AG10803 (cell line): ENCODE data around the gene HASPIN.

Experiments
- DNase-seq: peaks from one replicate; pipeline ENCODE4 v3.0.0; 2010; ENCODE audit warnings: low read depth
- H3K4me3 ChIP-seq: 2 replicates; pipeline ENCODE4 v1.5.1; 2011; ENCODE audit warnings: mild to moderate bottlenecking, low read length, control low read depth
- TF ChIP-seq, protein P1 (sequence below): conservative IDR thresholded peaks from 2 replicates; pipeline ENCODE4 v1.5.1; 2011; ENCODE audit warnings: mild to moderate bottlenecking, low read length, control low read depth, inconsistent platforms

HASPIN gene

GRCh38 chr17:3773966-3774365 lies 50.3 kb downstream of the HASPIN start:
- no peak for DNase-seq
- no peak overlapping the region for H3K4me3 ChIP-seq
- TF ChIP-seq, protein P1, sequence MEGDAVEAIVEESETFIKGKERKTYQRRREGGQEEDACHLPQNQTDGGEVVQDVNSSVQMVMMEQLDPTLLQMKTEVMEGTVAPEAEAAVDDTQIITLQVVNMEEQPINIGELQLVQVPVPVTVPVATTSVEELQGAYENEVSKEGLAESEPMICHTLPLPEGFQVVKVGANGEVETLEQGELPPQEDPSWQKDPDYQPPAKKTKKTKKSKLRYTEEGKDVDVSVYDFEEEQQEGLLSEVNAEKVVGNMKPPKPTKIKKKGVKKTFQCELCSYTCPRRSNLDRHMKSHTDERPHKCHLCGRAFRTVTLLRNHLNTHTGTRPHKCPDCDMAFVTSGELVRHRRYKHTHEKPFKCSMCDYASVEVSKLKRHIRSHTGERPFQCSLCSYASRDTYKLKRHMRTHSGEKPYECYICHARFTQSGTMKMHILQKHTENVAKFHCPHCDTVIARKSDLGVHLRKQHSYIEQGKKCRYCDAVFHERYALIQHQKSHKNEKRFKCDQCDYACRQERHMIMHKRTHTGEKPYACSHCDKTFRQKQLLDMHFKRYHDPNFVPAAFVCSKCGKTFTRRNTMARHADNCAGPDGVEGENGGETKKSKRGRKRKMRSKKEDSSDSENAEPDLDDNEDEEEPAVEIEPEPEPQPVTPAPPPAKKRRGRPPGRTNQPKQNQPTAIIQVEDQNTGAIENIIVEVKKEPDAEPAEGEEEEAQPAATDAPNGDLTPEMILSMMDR: no peak
